Heart left ventricle (tissue), 16 donors: ENCODE data around the gene CEP85. TPM values are rescaled to one million over a fixed set of nuclear protein-coding genes. Genes with fewer than 3 reads are reported as not detected.
A peak's percentile ranks its signal among the peaks of the same experiment; 100 is the strongest.

Experiments
- ATAC-seq, 4 donors: fragments of 200-7000 bp; cut with Tn5 transposase; one replicate each; pipeline ENCODE4 v1.9.1; 2020 to 2022; ENCODE audit warnings: moderate library complexity in 4 of 4, mild to moderate bottlenecking in 3 of 4, moderate number of reproducible peaks in 1 of 4
- DNase-seq, 5 donors: peaks; one replicate each; pipeline ENCODE4 v3.0.0-alpha.2; 2020
- H3K27ac ChIP-seq, 12 donors: fragments of 200-600 bp; sonication (generic) in 4 of 12; one replicate each; pipeline versions ENCODE4 v1.5.0 to v1.8.0; 2016 to 2022; ENCODE audit warnings: mild to moderate bottlenecking in 2 of 12
- H3K27me3 ChIP-seq, 9 donors: fragments of 200-600 bp; sonication (generic) in 2 of 9; one replicate each; pipeline versions ENCODE4 v1.5.1 to v1.8.0; 2016 to 2022; ENCODE audit warnings: mild to moderate bottlenecking in 3 of 9
- H3K36me3 ChIP-seq, 9 donors: fragments of 200-600 bp; sonication (generic) in 2 of 9; one replicate each; pipeline versions ENCODE4 v1.5.0 to v1.8.0; 2018 to 2022; ENCODE audit warnings: mild to moderate bottlenecking in 2 of 9
- H3K4me1 ChIP-seq, 12 donors: fragments of 200-600 bp; sonication (generic) in 4 of 12; one replicate each; pipeline versions ENCODE4 v1.5.0 to v1.8.0; 2016 to 2022; ENCODE audit warnings: mild to moderate bottlenecking in 3 of 12
- H3K4me3 ChIP-seq, 12 donors: fragments of 200-600 bp; sonication (generic) in 4 of 12; one replicate each; pipeline versions ENCODE4 v1.5.0 to v1.8.0; 2017 to 2022; ENCODE audit warnings: mild to moderate bottlenecking in 9 of 12, moderate library complexity in 4 of 12
- H3K9me3 ChIP-seq, 12 donors: fragments of 200-600 bp; sonication (generic) in 4 of 12; one replicate each; pipeline versions ENCODE4 v1.5.0 to v1.8.0; 2016 to 2022; ENCODE audit warnings: mild to moderate bottlenecking in 1 of 12
- POLR2A ChIP-seq, 2 donors: fragments of 450-650 bp; IDR thresholded peaks; one replicate each; pipeline ENCODE4 v1.6.1; 2017; ENCODE audit warnings: antibody characterized with exemption in 2 of 2, mild to moderate bottlenecking in 2 of 2, moderate library complexity in 2 of 2
- WGBS, 4 donors: extraction: QIAGEN DNeasy Blood & Tissue Kit in 2 of 4; methylation state at CpG; one replicate each; pipeline versions ENCODE4 v1.1.5 to v1.1.7; 2013 to 2018; 5-methylcytosine and 5-hydroxymethylcytosine counted together
- intact Hi-C, 10 donors: fragments of 100-400 bp; cut with DNase I; formaldehyde crosslinking; loops; one replicate each; pipeline versions ENCODE4 v1.11.1 to v1.14.2; 2022
- polyA plus RNA-seq, 2 donors: library from polyadenylated mRNA; stranded (reverse); fragments of 200-250 nt; gene quantifications; one replicate each; pipeline ENCODE4 v1.2.3, GENCODE V29; 2013
- total RNA-seq, 9 donors: library from RNA; depleted of rRNA in 2 of 9; stranded (reverse); fragments of >200 nt in 2 of 9; fragmentation: NEBNext Ultra II Directional in 3 of 9; extraction: Animal tissue kit (Norgen Biotek cat#: 25700) in 3 of 9; gene quantifications; one replicate each; pipeline versions ENCODE4 v1.1.0 to v1.2.4, GENCODE V29; 2016 to 2023
- TF ChIP-seq, protein P1 (sequence below), 12 donors: fragments of 200-600 bp; sonication (generic) in 4 of 12; IDR thresholded peaks; one replicate each; pipeline versions ENCODE4 v1.5.0 to v1.8.0; 2018 to 2022; ENCODE audit warnings: antibody characterized with exemption in 12 of 12, mild to moderate bottlenecking in 5 of 12
- donor health status: ischemic (EF 13 %, LVEDD 7.1; RV severe dilation, severe dysfunction).
- donor health status: healthy with polysubstance abuse.
- donor health status: DM: no; HTN: yes; CAD: no.
- donor health status: DM: no; HTN: no; CAD: no.
- donor health status: ischemic (EF 25% LVEDD 6.9; RV normal size, moderate dysfunction).
- donor health status: ischemic (EF 25% LVEDD 5.7; RV mildly dilated, moderate dysfunction).
- donor health status: healthy.
- donor health status: DM: yes; HTN: yes; CAD: no.
- donor health status: ischemic (EF 35%, LVEDD 5.7; RV mildly dilated, moderate dysfunction).
- donor health status: nonischemic (EF 11% LVEDD 7.7; RV severe dilation, severe dysfunction).
- donor health status: DM: yes; HTN: yes; CAD: no.
- donor health status: PGD.
- donor health status: ischemic (EF 29% LVEDD 5.4; RV normal size, mild dysfunction).
- donor health status: nonischemic (EF 23%, LVEDD 6.1; RV moderate dilation, normal function).

Gene CEP85
- total and polyA plus RNA-seq, 11 donors = 13.4 to 180 (median 41.6) TPM

DNA sequence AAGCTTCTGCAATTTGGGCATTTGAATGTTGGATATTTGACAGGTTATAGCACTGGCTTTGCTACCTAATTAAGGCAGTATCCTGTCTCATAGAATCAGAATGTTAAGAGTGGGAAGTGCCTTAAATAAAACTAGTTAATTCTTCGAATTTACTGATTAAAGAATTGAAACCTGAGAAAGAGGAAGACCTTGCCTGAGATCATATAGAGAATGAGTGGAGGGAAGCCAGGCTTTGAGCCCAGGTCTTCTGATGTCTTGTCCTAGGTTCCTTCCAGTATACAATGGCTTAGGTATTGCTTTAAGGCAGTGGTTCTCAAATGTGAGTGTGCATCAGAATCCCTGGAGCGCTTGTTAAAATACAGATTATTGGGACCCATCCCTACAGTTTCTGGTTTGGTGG, 25.0 kb downstream of the CEP85 start:
- H3K4me1 ChIP-seq = peaks cover 0 to 35% (median 8%) of the 10 kb centered on the region in 12 donors
- TF ChIP-seq, protein P1, sequence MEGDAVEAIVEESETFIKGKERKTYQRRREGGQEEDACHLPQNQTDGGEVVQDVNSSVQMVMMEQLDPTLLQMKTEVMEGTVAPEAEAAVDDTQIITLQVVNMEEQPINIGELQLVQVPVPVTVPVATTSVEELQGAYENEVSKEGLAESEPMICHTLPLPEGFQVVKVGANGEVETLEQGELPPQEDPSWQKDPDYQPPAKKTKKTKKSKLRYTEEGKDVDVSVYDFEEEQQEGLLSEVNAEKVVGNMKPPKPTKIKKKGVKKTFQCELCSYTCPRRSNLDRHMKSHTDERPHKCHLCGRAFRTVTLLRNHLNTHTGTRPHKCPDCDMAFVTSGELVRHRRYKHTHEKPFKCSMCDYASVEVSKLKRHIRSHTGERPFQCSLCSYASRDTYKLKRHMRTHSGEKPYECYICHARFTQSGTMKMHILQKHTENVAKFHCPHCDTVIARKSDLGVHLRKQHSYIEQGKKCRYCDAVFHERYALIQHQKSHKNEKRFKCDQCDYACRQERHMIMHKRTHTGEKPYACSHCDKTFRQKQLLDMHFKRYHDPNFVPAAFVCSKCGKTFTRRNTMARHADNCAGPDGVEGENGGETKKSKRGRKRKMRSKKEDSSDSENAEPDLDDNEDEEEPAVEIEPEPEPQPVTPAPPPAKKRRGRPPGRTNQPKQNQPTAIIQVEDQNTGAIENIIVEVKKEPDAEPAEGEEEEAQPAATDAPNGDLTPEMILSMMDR (IDR thresholded peaks at IDR 0.05) = no peak
- TF ChIP-seq POLR2A (IDR thresholded peaks at IDR 0.05) = no peak
- peak overlapping the region in 1 of 12 donors; percentile 62 for H3K4me3 ChIP-seq
- ATAC-seq (no peak), DNase-seq (no peak)
- H3K9me3 ChIP-seq = no peaks in the 10 kb centered on the region
- peaks cover 0 to 85% (median 66%) of the 10 kb centered on the region in 9 donors for H3K36me3 ChIP-seq
- intact Hi-C loops = no loop called here
- H3K27me3 ChIP-seq = no peaks in the 10 kb centered on the region
- WGBS, 4 donors = 73 to 79% (median 77%) methylated on average over 2 of the region's 2 CpGs
- H3K27ac ChIP-seq = peak overlapping the region in 8 of 12 donors; percentile 15 to 96 (median 85)

DNA sequence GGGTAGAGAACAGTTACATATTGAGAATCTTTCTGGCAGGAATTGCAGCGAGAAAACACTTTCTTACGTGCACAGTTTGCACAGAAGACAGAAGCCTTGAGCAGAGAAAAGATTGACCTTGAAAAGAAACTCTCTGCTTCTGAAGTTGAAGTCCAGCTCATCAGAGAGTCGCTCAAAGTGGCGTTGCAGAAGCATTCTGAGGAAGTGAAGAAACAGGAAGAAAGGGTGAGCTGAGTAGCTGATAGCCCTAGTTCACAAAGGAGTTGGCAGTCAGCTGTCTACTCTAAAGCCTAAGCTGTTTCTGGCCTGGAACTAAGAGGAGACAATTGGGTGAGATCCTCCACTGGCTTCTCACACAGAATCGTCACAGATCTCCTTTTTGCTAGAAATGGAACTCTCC, 25.6 kb downstream of the CEP85 start:
- Histone ChIP-seq H3K27ac (peak overlapping the region in 4 of 12 donors; percentile 13 to 80 (median 45)), H3K9me3 (no peaks in the 10 kb centered on the region), H3K4me1 (peaks cover 0 to 34% (median 8%) of the 10 kb centered on the region in 12 donors), H3K36me3 (peaks cover 0 to 89% (median 71%) of the 10 kb centered on the region in 9 donors), H3K27me3 (no peaks in the 10 kb centered on the region), H3K4me3 (no peak overlapping the region)
- ATAC-seq = peak in 1 of 4 donors; percentile 45
- intact Hi-C loops = no loop called here
- TF ChIP-seq, protein P1 (IDR thresholded peaks at IDR 0.05) = no peak
- TF ChIP-seq POLR2A (IDR thresholded peaks at IDR 0.05) = no peak
- no peak for DNase-seq
- WGBS, 4 donors = 75 to 85% (median 83%) methylated on average over 5 of the region's 5 CpGs

DNA sequence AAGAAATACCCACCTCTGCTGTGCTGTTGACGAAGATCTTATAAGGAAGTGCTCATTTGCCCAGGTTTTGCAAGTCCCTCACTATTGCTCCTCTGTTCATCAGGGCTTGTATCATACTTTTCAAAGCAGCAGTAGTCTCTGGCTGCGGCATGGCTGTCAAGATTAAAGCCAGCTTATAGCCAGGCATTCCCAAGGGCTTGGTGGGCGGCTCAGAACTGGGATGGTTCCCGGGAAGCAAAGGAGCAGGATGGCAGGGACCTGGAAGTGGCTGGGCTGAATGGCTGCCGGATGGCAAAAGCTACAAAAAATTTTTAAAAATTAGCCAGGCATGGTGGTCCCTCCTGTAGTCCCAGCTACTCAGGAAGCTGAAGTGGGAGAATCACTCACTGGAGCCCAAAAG, 29.2 kb downstream of the CEP85 start:
- H3K27me3 ChIP-seq = no peaks in the 10 kb centered on the region
- no peak overlapping the region for H3K27ac ChIP-seq
- DNase-seq (no peak), ATAC-seq (no peak)
- no peak overlapping the region for H3K4me3 ChIP-seq
- no peaks in the 10 kb centered on the region for H3K9me3 ChIP-seq
- intact Hi-C loops = no loop called here
- TF ChIP-seq, protein P1 (IDR thresholded peaks at IDR 0.05) = no peak
- no peak for TF ChIP-seq POLR2A (IDR thresholded peaks at IDR 0.05)
- peaks cover 0 to 28% (median 2%) of the 10 kb centered on the region in 12 donors for H3K4me1 ChIP-seq
- 75 to 91% (median 89%) methylated on average over 5 of the region's 5 CpGs for WGBS, 4 donors
- H3K36me3 ChIP-seq = peaks cover 0 to 96% (median 71%) of the 10 kb centered on the region in 9 donors

DNA sequence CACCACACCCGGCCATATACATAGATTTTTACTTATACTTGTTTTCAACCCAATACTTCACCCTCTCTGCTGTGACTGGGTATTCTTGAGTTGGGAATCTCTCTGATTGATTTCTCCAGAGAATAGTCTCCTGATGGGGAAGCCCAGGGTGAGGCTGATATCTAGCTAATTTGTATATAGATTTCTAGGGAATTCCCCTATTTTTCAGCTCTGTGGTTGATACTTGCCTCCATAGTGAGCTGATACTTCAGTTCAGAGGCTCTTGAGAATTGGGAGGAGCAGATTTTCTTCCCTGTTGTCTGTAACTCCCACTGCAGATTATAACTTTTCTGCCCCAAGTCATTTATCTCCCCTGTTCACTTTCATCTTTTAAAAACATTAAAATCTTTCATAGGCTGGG, 31.4 kb downstream of the CEP85 start:
- peaks cover 0 to 96% (median 69%) of the 10 kb centered on the region in 9 donors for H3K36me3 ChIP-seq
- H3K27ac ChIP-seq = no peak overlapping the region
- 92 to 100% (median 100%) methylated on average over 1 of the region's 1 CpG for WGBS, 4 donors
- intact Hi-C loops = no loop called here
- ATAC-seq (no peak), DNase-seq (no peak)
- H3K27me3 ChIP-seq = no peaks in the 10 kb centered on the region
- no peak for TF ChIP-seq POLR2A (IDR thresholded peaks at IDR 0.05)
- TF ChIP-seq, protein P1 (IDR thresholded peaks at IDR 0.05) = no peak
- H3K4me1 ChIP-seq = peaks cover 0 to 15% (median 0%) of the 10 kb centered on the region in 12 donors
- H3K4me3 ChIP-seq = no peak overlapping the region
- H3K9me3 ChIP-seq = peaks cover 0 to 5% (median 0%) of the 10 kb centered on the region in 12 donors
